HPDE6-E6E7 (cell line): ENCODE data around the gene CYGB.
A peak's percentile ranks its signal among the peaks of the same experiment; 100 is the strongest.
"Not testable (repeated sequence)": the region's sequence is repeated elsewhere in the genome, so short reads cannot be mapped to it uniquely, and the experiment has no call there.

Experiments used
- DNase-seq: peaks from one replicate; pipeline ENCODE4 v3.0.0; 2011; ENCODE audit warnings: missing footprints; ENCODE audit errors: extremely low spot score

The CYGB gene

GRCh38 chr17:76538281-76538931 is 897 bp upstream of the CYGB start:
- DNase-seq: no peak

- DNase-seq: no peak
Measured at GRCh38 chr17:76537288-76537577, 276 bp downstream of the CYGB start.

GRCh38 chr17:76536511-76537287 is 810 bp downstream of the CYGB start:
- DNase-seq: no peak

- DNase-seq: no peak
Measured at GRCh38 chr17:76535788-76536510, 1.6 kb downstream of the CYGB start.

- DNase-seq: no peak
Measured at GRCh38 chr17:76534831-76535732, 2.4 kb downstream of the CYGB start.

GRCh38 chr17:76533640-76534359 is 3.7 kb downstream of the CYGB start:
- DNase-seq: not testable (repeated sequence)

GRCh38 chr17:76532072-76532651 is 5.3 kb downstream of the CYGB start:
- DNase-seq: peak; percentile 50

- DNase-seq: no peak
Measured at GRCh38 chr17:76531486-76532038, 5.9 kb downstream of the CYGB start.

- DNase-seq: no peak
Measured at GRCh38 chr17:76530811-76531485, 6.6 kb downstream of the CYGB start.

- DNase-seq: no peak
Measured at GRCh38 chr17:76530095-76530723, 7.3 kb downstream of the CYGB start.

GRCh38 chr17:76529224-76530094 is 8.1 kb downstream of the CYGB start:
- no peak for DNase-seq

GRCh38 chr17:76528528-76529223 is 8.8 kb downstream of the CYGB start:
- DNase-seq: no peak

GRCh38 chr17:76528156-76528527 is 9.4 kb downstream of the CYGB start:
- no peak for DNase-seq

- DNase-seq: peak; percentile 61
Measured at GRCh38 chr17:76527430-76528111, 9.9 kb downstream of the CYGB start.

GRCh38 chr17:76527016-76527415 is 10.5 kb downstream of the CYGB start:
- DNase-seq: not testable (repeated sequence)

GRCh38 chr17:76525513-76525833 is 12.0 kb downstream of the CYGB start:
- DNase-seq: not testable (repeated sequence)
